Measurements from ENCODE around the gene CNEP1R1. TPM values are rescaled to one million over a fixed set of nuclear protein-coding genes. Genes with fewer than 3 reads are reported as not detected.

Gene CNEP1R1
- total and polyA plus RNA-seq, 2 donors (not counting 1 experiment from before 2014, with no cell fraction given): 18.6 to 32.9 TPM

GRCh38 chr16:50046853-50047252 lies 21.8 kb downstream of the CNEP1R1 start:
- H3K4me3 Mint-ChIP-seq: no peak overlapping the region
- H3K9me3 Mint-ChIP-seq (ENCODE audit: insufficient read depth): no peaks in the 10 kb centered on the region

DNA sequence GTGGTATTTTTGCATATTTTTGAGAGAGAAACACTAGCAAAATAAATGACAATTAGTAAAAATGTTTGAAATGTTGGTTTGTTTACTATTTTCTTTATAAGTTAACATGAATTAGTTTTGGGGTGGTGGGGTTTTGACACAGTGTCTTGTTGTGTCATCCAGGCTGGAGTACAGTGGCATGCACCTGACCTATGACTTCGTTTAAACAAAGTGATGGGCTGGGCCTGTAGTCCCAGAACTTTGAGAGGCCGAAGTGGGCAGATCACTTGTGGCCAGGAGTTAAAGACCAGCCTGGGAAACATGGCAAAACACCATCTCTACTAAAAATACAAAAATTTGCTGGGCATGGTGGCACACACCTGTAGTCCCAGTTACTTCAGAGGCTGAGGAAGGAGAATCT lies 22.8 kb downstream of the CNEP1R1 start:
- H3K4me3 ChIP-seq (ENCODE audit: control extremely low read depth in 1 of 5, extremely low read depth in 1 of 5, insufficient read depth in 1 of 5, low read depth in 2 of 5, low read length in 4 of 5): no peak overlapping the region
- Mint-ChIP-seq H3K9me3 (ENCODE audit: insufficient read depth) (peaks cover 5% of the 10 kb centered on the region), H3K27ac (no peak overlapping the region), H3K4me3 (no peak overlapping the region), H3K4me1 (no peaks in the 10 kb centered on the region), H3K27me3 (peaks cover 17% of the 10 kb centered on the region)
- POLR2A ChIA-PET: no interaction called here
- 94% methylated on average over 2 of the region's 2 CpGs for WGBS (ENCODE audit: insufficient coverage)
- H3K27me3 ChIP-seq (replicated peaks in 1 of 4; ENCODE audit: control extremely low read depth in 1 of 4, control insufficient read depth in 3 of 4, insufficient read depth in 4 of 4, low read length in 3 of 4): peaks cover 0 to 3% (median 0%) of the 10 kb centered on the region in 4 experiments
- H3K9me3 ChIP-seq (ENCODE audit: control extremely low read depth in 1 of 3, control insufficient read depth in 2 of 3, insufficient read depth in 1 of 3, low read length in 2 of 3): no peaks in the 10 kb centered on the region
- no peak overlapping the region for H3K4me2 ChIP-seq (replicated peaks; ENCODE audit: low read depth, low read length, poor library complexity, severe bottlenecking)
- no peak overlapping the region for H2AFZ ChIP-seq (ENCODE audit: insufficient read depth, low read depth, low read length, poor library complexity, severe bottlenecking)
- no peak for ATAC-seq (ENCODE audit: low read depth)
- no peaks in the 10 kb centered on the region for H3K4me1 ChIP-seq (ENCODE audit: control insufficient read depth in 2 of 2, insufficient read depth in 2 of 2, low read length in 2 of 2)
- TF ChIP-seq, protein P1, sequence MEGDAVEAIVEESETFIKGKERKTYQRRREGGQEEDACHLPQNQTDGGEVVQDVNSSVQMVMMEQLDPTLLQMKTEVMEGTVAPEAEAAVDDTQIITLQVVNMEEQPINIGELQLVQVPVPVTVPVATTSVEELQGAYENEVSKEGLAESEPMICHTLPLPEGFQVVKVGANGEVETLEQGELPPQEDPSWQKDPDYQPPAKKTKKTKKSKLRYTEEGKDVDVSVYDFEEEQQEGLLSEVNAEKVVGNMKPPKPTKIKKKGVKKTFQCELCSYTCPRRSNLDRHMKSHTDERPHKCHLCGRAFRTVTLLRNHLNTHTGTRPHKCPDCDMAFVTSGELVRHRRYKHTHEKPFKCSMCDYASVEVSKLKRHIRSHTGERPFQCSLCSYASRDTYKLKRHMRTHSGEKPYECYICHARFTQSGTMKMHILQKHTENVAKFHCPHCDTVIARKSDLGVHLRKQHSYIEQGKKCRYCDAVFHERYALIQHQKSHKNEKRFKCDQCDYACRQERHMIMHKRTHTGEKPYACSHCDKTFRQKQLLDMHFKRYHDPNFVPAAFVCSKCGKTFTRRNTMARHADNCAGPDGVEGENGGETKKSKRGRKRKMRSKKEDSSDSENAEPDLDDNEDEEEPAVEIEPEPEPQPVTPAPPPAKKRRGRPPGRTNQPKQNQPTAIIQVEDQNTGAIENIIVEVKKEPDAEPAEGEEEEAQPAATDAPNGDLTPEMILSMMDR (IDR thresholded peaks at IDR 0.05): no peak
- TF ChIP-seq EZH2 (IDR thresholded peaks at IDR 0.05; ENCODE audit: borderline replicate concordance, insufficient read depth, low read depth, low read length, poor library complexity, severe bottlenecking): no peak
- no peak for DNase-seq
- no peaks in the 10 kb centered on the region for H3K79me2 ChIP-seq (ENCODE audit: control insufficient read depth, insufficient read depth, low read length)
- H4K20me1 ChIP-seq (ENCODE audit: control insufficient read depth, insufficient read depth, low read length, poor library complexity, severe bottlenecking): no peaks in the 10 kb centered on the region
- intact Hi-C loops (cut with micrococcal nuclease): no loop called here
- CTCF ChIA-PET: no interaction called here
- H3K27ac ChIP-seq (ENCODE audit: low read length in 2 of 2): no peak overlapping the region
- no peak overlapping the region for H3K9ac ChIP-seq (ENCODE audit: low read length)
- H3K36me3 ChIP-seq (replicated peaks in 1 of 2; ENCODE audit: control extremely low read depth in 1 of 2, control insufficient read depth in 1 of 2, extremely low read depth in 1 of 2, insufficient read depth in 2 of 2, low read length in 1 of 2): no peaks in the 10 kb centered on the region

More at GRCh38 chr16:50046853-50047252, 21.8 kb downstream of the CNEP1R1 start:
- Histone ChIP-seq H4K20me1 (ENCODE audit: control insufficient read depth, insufficient read depth, low read length, poor library complexity, severe bottlenecking) (no peaks in the 10 kb centered on the region), H3K4me2 (replicated peaks; ENCODE audit: low read depth, low read length, poor library complexity, severe bottlenecking) (no peak overlapping the region), H3K27ac (ENCODE audit: low read length in 2 of 2) (no peak overlapping the region), H3K9ac (ENCODE audit: low read length) (no peak overlapping the region), H2AFZ (ENCODE audit: insufficient read depth, low read depth, low read length, poor library complexity, severe bottlenecking) (no peak overlapping the region), H3K4me1 (ENCODE audit: control insufficient read depth in 2 of 2, insufficient read depth in 2 of 2, low read length in 2 of 2) (no peaks in the 10 kb centered on the region), H3K27me3 (replicated peaks in 1 of 4; ENCODE audit: control extremely low read depth in 1 of 4, control insufficient read depth in 3 of 4, insufficient read depth in 4 of 4, low read length in 3 of 4) (peaks cover 0 to 3% (median 0%) of the 10 kb centered on the region in 4 experiments), H3K79me2 (ENCODE audit: control insufficient read depth, insufficient read depth, low read length) (no peaks in the 10 kb centered on the region), H3K36me3 (replicated peaks in 1 of 2; ENCODE audit: control extremely low read depth in 1 of 2, control insufficient read depth in 1 of 2, extremely low read depth in 1 of 2, insufficient read depth in 2 of 2, low read length in 1 of 2) (no peaks in the 10 kb centered on the region), H3K4me3 (ENCODE audit: control extremely low read depth in 1 of 5, extremely low read depth in 1 of 5, insufficient read depth in 1 of 5, low read depth in 2 of 5, low read length in 4 of 5) (no peak overlapping the region), H3K9me3 (ENCODE audit: control extremely low read depth in 1 of 3, control insufficient read depth in 2 of 3, insufficient read depth in 1 of 3, low read length in 2 of 3) (no peaks in the 10 kb centered on the region)
- no peak for TF ChIP-seq EZH2 (IDR thresholded peaks at IDR 0.05; ENCODE audit: borderline replicate concordance, insufficient read depth, low read depth, low read length, poor library complexity, severe bottlenecking)
- ATAC-seq (ENCODE audit: low read depth) (no peak), DNase-seq (no peak)
- intact Hi-C loops (cut with micrococcal nuclease): no loop called here
- POLR2A ChIA-PET: no interaction called here
- WGBS (ENCODE audit: insufficient coverage): 82% methylated on average over 3 of the region's 6 CpGs
- peaks cover 19% of the 10 kb centered on the region for H3K27me3 Mint-ChIP-seq
- H3K27ac Mint-ChIP-seq: no peak overlapping the region
- CTCF ChIA-PET: interaction anchor here (1.1 kb wide), 1 partner anchor 18 kb away, joined by 3 read pairs; no protein-coding TSS in a partner anchor
- H3K4me1 Mint-ChIP-seq: no peaks in the 10 kb centered on the region
